K562 (cell line): ENCODE results near the gene NTM. TPM values are rescaled to one million over a fixed set of nuclear protein-coding genes. Genes with fewer than 3 reads are reported as not detected.

ENCODE experiments used
- MGA ChIP-seq: fragments of 450-650 bp; IDR thresholded peaks from 2 replicates; pipeline ENCODE4 v1.6.1; 2016; ENCODE audit warnings: mild to moderate bottlenecking, moderate library complexity
- polyA plus RNA-seq, 8 experiments: library from polyadenylated mRNA; depleted of rRNA in 4 of 8; stranded (reverse) in 5 of 8; unstranded in 3 of 8; fragments of >200 nt; fragmentation: Nextera tagmentation in 2 of 8; fragmentation: Illumina TruSeq in 1 of 8; extraction: Ambion mirVana in 2 of 8; extraction: Trizol in 1 of 8; gene quantifications; 2 replicates each; pipeline versions ENCODE4 v1.2.1 to v1.2.3, GENCODE V29; 2011 to 2014; ENCODE audit warnings: inconsistent platforms in 1 of 8, missing spikeins in 1 of 8
- total RNA-seq, 7 experiments: library from RNA; depleted of rRNA in 6 of 7; stranded (reverse); fragments of >200 nt in 6 of 7; fragmentation: Illumina TruSeq in 2 of 7; extraction: Trizol in 2 of 7; gene quantifications; 2 replicates each; pipeline versions ENCODE4 v1.2.1 to v1.2.3, GENCODE V29; 2011 to 2021; ENCODE audit warnings: low replicate concordance in 1 of 7

Gene NTM
- total and polyA plus RNA-seq, 9 of the 15 experiments (the other 6 are each of a cell fraction or from before 2014, with no cell fraction given): not detected

- no peak for TF ChIP-seq MGA
These were observed 459.3 kb downstream of the NTM start (continued) for GRCh38 chr11:131829725-131830124.
